BLaER1 treated with 17β-estradiol and CSF1 and Interleukin-3, amounts not matched to agents 10 nM and 100 nM (cell line): ENCODE data around the gene CLCN5.

Source experiments
- H3K27ac ChIP-seq, 11 experiments: shearing (Covaris generic); formaldehyde crosslinking; 2 replicates each; pipeline ENCODE4 v1.8.1; 2022
- H3K27me3 ChIP-seq, 11 experiments: shearing (Covaris generic); formaldehyde crosslinking; 2 replicates each; pipeline ENCODE4 v1.8.1; 2022
- H3K36me3 ChIP-seq, 11 experiments: shearing (Covaris generic); formaldehyde crosslinking; 2 replicates each; pipeline ENCODE4 v1.8.1; 2022
- H3K4me1 ChIP-seq, 10 experiments: shearing (Covaris generic); formaldehyde crosslinking; 2 replicates each; pipeline ENCODE4 v1.8.1; 2022
- H3K4me2 ChIP-seq, 11 experiments: shearing (Covaris generic); formaldehyde crosslinking; 2 replicates each; pipeline ENCODE4 v1.8.1; 2022
- H3K4me3 ChIP-seq, 10 experiments: shearing (Covaris generic); formaldehyde crosslinking; 2 replicates each; pipeline ENCODE4 v1.8.1; 2022
- H3K9ac ChIP-seq, 11 experiments: shearing (Covaris generic); formaldehyde crosslinking; 2 replicates each; pipeline ENCODE4 v1.8.1; 2022
- H3K9me3 ChIP-seq, 11 experiments: shearing (Covaris generic); formaldehyde crosslinking; replicated peaks in 1 of 11; 2 replicates each; pipeline ENCODE4 v1.8.1; 2022
- H4K20me1 ChIP-seq, 11 experiments: shearing (Covaris generic); formaldehyde crosslinking; 2 replicates each; pipeline ENCODE4 v1.8.1; 2022
- Cebpa-rat ChIP-seq, 11 experiments: shearing (Covaris generic); IDR thresholded peaks; 2 replicates each; pipeline ENCODE4 v1.8.1; 2022

CLCN5 gene

GRCh38 chrX:49992853-49993252, 70.5 kb downstream of the CLCN5 start:
- H3K27me3 ChIP-seq: peaks cover 94 to 100% (median 99%) of the 10 kb centered on the region in 11 experiments
- peak overlapping the region in 3 of 11 experiments; percentile 22 to 54 (median 34); a peak in 6 of 22 replicates for H3K4me2 ChIP-seq
- H4K20me1 ChIP-seq: peaks cover 0 to 6% (median 0%) of the 10 kb centered on the region in 11 experiments; a peak in 1 of 22 replicates
- H3K9ac ChIP-seq: no peak overlapping the region
- H3K27ac ChIP-seq: no peak overlapping the region
- no peak for TF ChIP-seq Cebpa-rat (IDR thresholded peaks at IDR 0.05)
- no peak overlapping the region for H3K4me3 ChIP-seq
- peaks cover 0 to 55% (median 1%) of the 10 kb centered on the region in 10 experiments; a peak in 7 of 20 replicates for H3K4me1 ChIP-seq
- no peaks in the 10 kb centered on the region for H3K36me3 ChIP-seq
- H3K9me3 ChIP-seq: peaks cover 0 to 9% (median 0%) of the 10 kb centered on the region in 11 experiments; a peak in 4 of 22 replicates

- peaks cover 92 to 100% (median 99%) of the 10 kb centered on the region in 11 experiments for H3K27me3 ChIP-seq
Measured at GRCh38 chrX:49993661-49994060, 71.3 kb downstream of the CLCN5 start.

DNA sequence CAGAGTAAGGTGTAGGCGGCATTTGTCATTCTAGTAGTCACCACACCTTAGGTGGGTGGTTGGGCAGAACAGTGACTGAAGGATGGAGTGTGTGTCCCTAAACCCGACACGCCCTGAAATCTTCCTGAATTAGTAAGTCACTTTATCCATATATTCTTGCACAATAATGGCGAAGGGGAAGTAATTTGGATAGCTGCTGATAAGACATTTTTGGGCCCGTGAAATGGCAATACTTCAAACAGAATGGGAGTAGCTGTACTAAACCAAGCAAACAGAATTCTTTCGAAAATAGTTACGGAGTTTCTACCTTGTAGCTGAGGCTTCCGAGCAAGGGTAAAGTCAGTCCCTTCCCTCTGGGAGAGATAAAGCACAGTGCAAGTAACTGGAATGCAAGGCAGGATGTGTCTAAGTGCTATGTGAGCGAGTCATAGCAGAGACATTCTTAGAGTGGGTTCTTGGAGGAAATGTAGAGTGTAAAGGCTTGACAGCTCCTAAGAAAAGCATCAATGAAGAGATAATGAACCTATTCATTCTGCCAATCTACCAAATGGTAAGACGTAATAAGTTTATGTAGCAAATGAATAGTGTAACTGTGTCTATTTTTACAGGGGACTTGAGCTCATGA, 72.8 kb downstream of the CLCN5 start:
- H3K9me3 ChIP-seq: peaks cover 0 to 9% (median 0%) of the 10 kb centered on the region in 11 experiments; a peak in 4 of 22 replicates
- TF ChIP-seq Cebpa-rat (IDR thresholded peaks at IDR 0.05): peak in 2 of 11 experiments; percentile 23 to 75; a peak in 1 of 22 replicates
- peaks cover 0 to 79% (median 3%) of the 10 kb centered on the region in 10 experiments; a peak in 8 of 20 replicates for H3K4me1 ChIP-seq
- H3K4me3 ChIP-seq: no peak overlapping the region
- no peaks in the 10 kb centered on the region for H3K36me3 ChIP-seq
- no peak overlapping the region for H3K27ac ChIP-seq
- H4K20me1 ChIP-seq: peaks cover 0 to 6% (median 0%) of the 10 kb centered on the region in 11 experiments; a peak in 1 of 22 replicates
- H3K27me3 ChIP-seq: peaks cover 94 to 100% (median 100%) of the 10 kb centered on the region in 11 experiments
- H3K9ac ChIP-seq: no peak overlapping the region
- H3K4me2 ChIP-seq: peak overlapping the region in 3 of 11 experiments; percentile 54 to 65 (median 64); a peak in 6 of 22 replicates

More at GRCh38 chrX:49993661-49994060, 71.3 kb downstream of the CLCN5 start:
- peaks cover 0 to 6% (median 0%) of the 10 kb centered on the region in 11 experiments; a peak in 1 of 22 replicates for H4K20me1 ChIP-seq
- peaks cover 0 to 64% (median 2%) of the 10 kb centered on the region in 10 experiments; a peak in 7 of 20 replicates for H3K4me1 ChIP-seq
- H3K4me2 ChIP-seq: peak overlapping the region in 1 of 11 experiments; percentile 54; a peak in 2 of 22 replicates
- peaks cover 0 to 9% (median 0%) of the 10 kb centered on the region in 11 experiments; a peak in 4 of 22 replicates for H3K9me3 ChIP-seq
- H3K4me3 ChIP-seq: no peak overlapping the region
- H3K27ac ChIP-seq: no peak overlapping the region
- no peak overlapping the region for H3K9ac ChIP-seq
- no peaks in the 10 kb centered on the region for H3K36me3 ChIP-seq
- TF ChIP-seq Cebpa-rat (IDR thresholded peaks at IDR 0.05): no peak

- H3K27ac ChIP-seq: no peak overlapping the region
Measured at GRCh38 chrX:49995795-49996455, 73.5 kb downstream of the CLCN5 start.

GRCh38 chrX:49996474-49996873, 74.1 kb downstream of the CLCN5 start:
- H3K9ac ChIP-seq: no peak overlapping the region
- H3K4me3 ChIP-seq: no peak overlapping the region
- TF ChIP-seq Cebpa-rat (IDR thresholded peaks at IDR 0.05): no peak
- no peaks in the 10 kb centered on the region for H3K9me3 ChIP-seq
- H3K27me3 ChIP-seq: peaks cover 92 to 99% (median 97%) of the 10 kb centered on the region in 11 experiments
- peaks cover 0 to 90% (median 8%) of the 10 kb centered on the region in 10 experiments; a peak in 10 of 20 replicates for H3K4me1 ChIP-seq
- no peak overlapping the region for H3K27ac ChIP-seq
- no peaks in the 10 kb centered on the region for H3K36me3 ChIP-seq
- H3K4me2 ChIP-seq: peak overlapping the region in 3 of 11 experiments; percentile 54 to 65 (median 64); a peak in 4 of 22 replicates
- H4K20me1 ChIP-seq: peaks cover 0 to 6% (median 0%) of the 10 kb centered on the region in 11 experiments; a peak in 1 of 22 replicates

More at GRCh38 chrX:49995795-49996455, 73.5 kb downstream of the CLCN5 start:
- H3K9ac ChIP-seq: no peak overlapping the region
- no peak overlapping the region for H3K4me3 ChIP-seq
- TF ChIP-seq Cebpa-rat (IDR thresholded peaks at IDR 0.05): no peak
- peaks cover 0 to 3% (median 0%) of the 10 kb centered on the region in 11 experiments; a peak in 3 of 22 replicates for H3K9me3 ChIP-seq
- peaks cover 0 to 6% (median 0%) of the 10 kb centered on the region in 11 experiments; a peak in 1 of 22 replicates for H4K20me1 ChIP-seq
- H3K36me3 ChIP-seq: no peaks in the 10 kb centered on the region
- peaks cover 94 to 100% (median 100%) of the 10 kb centered on the region in 11 experiments for H3K27me3 ChIP-seq
- H3K4me1 ChIP-seq: peaks cover 0 to 86% (median 7%) of the 10 kb centered on the region in 10 experiments; a peak in 10 of 20 replicates
- H3K4me2 ChIP-seq: peak overlapping the region in 3 of 11 experiments; percentile 54 to 65 (median 64); a peak in 5 of 22 replicates

DNA sequence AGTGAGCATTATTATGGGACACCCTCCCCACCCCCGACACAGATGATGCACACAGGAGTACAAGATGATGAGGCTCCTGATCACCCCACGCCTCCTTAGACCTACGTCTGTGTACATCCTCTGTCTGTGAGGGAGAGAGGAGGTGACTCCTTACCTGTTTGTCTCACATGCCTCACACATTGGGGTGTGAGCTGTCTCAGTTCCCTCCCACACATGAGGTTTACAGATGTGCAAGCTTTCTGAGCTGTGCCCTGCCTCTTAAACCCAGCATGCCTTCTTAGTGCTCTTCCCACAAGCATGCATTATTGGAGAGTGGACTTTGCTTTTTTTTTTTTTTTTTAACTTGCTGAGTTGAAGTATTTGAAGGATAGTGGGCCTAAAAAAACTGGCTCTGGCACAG, 76.7 kb downstream of the CLCN5 start:
- Histone ChIP-seq H3K4me2 (no peak overlapping the region; a peak in 2 of 22 replicates), H3K27ac (no peak overlapping the region), H3K4me3 (no peak overlapping the region), H4K20me1 (peaks cover 0 to 5% (median 0%) of the 10 kb centered on the region in 11 experiments; a peak in 2 of 22 replicates), H3K36me3 (no peaks in the 10 kb centered on the region), H3K4me1 (peaks cover 0 to 87% (median 10%) of the 10 kb centered on the region in 10 experiments; a peak in 10 of 20 replicates), H3K27me3 (peaks cover 86 to 98% (median 95%) of the 10 kb centered on the region in 11 experiments), H3K9ac (no peak overlapping the region), H3K9me3 (no peaks in the 10 kb centered on the region)
- no peak for TF ChIP-seq Cebpa-rat (IDR thresholded peaks at IDR 0.05)

DNA sequence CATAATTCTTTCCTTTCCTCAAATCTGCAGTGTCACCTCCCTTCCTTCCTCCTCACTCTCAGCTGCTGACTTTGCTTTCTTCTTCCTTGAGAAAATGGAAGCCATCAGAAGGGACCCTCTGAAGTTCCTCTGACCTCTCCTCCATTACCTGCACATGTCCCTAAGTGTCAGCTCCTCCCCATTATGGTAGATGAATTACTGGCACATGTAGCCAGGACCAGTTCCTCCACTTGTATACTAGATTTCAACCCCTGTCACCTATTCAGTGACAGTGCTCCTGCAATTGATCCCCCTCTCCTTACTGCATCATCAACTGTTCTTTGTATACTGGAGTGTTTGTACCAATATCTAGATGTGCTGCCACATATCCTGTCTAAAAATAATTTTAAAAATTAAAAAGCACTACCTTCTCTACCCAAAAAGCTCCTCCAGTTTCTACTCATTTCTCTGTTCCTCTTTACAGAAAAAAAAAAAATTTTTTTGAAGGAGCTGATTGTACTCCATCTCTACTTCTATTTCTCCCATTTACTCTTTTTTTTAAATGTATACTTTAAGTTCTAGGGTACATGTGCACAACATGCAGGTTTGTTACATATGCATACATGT, 78.6 kb downstream of the CLCN5 start:
- H4K20me1 ChIP-seq: peaks cover 0 to 5% (median 0%) of the 10 kb centered on the region in 11 experiments; a peak in 2 of 22 replicates
- no peak for TF ChIP-seq Cebpa-rat (IDR thresholded peaks at IDR 0.05)
- peaks cover 0 to 67% (median 10%) of the 10 kb centered on the region in 10 experiments; a peak in 10 of 20 replicates for H3K4me1 ChIP-seq
- peak overlapping the region in 5 of 11 experiments; percentile 26 to 68 (median 57); a peak in 9 of 22 replicates for H3K4me2 ChIP-seq
- 0 out of 22 replicates have a peak overlapping the region, but pooled peaks of 1 of the 11 experiments have one; percentile 3 for H3K27ac ChIP-seq
- H3K4me3 ChIP-seq: no peak overlapping the region
- H3K9me3 ChIP-seq: no peaks in the 10 kb centered on the region
- H3K9ac ChIP-seq: no peak overlapping the region
- H3K27me3 ChIP-seq: peaks cover 81 to 98% (median 95%) of the 10 kb centered on the region in 11 experiments
- H3K36me3 ChIP-seq: no peaks in the 10 kb centered on the region

DNA sequence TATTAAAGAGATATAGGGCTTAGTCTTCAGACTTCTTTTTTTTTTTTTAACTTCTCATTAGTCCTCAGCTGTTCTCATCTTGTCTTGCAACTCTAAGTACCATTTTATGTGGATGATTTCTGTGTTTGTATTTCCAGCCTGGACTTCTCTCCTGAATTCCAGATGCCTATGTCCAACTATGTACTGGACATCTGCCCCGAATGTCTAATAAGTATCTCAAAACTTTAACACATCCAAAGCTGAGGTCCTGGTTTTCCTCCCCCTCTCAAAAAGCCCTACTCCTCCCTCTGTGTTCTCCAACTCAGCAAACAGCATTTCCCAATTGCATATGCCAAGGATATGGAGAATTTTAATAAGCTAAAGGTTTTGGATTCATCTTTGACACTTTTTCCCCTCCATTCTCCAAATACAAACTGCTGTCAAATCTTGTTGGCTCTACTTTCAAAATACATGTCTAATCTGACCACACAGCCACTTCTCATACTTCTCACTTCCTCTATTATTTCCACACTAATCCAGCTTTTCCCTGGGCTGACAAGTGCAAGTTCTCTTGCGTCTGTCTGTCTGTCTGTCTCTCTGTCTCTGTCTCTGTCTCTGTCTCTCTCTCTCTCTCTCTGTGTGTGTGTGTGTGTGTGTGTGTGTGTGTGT, 79.8 kb downstream of the CLCN5 start:
- H3K4me2 ChIP-seq: peak overlapping the region in 4 of 11 experiments; percentile 49 to 76 (median 60); a peak in 9 of 22 replicates
- H3K4me1 ChIP-seq: peaks cover 0 to 58% (median 10%) of the 10 kb centered on the region in 10 experiments; a peak in 10 of 20 replicates
- H4K20me1 ChIP-seq: peaks cover 0 to 9% (median 0%) of the 10 kb centered on the region in 11 experiments; a peak in 3 of 22 replicates
- H3K9ac ChIP-seq: no peak overlapping the region
- H3K27ac ChIP-seq: 0 out of 22 replicates have a peak overlapping the region, but pooled peaks of 2 of the 11 experiments have one; percentile 8 to 27
- no peaks in the 10 kb centered on the region for H3K36me3 ChIP-seq
- H3K27me3 ChIP-seq: peaks cover 82 to 98% (median 95%) of the 10 kb centered on the region in 11 experiments
- TF ChIP-seq Cebpa-rat (IDR thresholded peaks at IDR 0.05): no peak
- H3K4me3 ChIP-seq: no peak overlapping the region
- no peaks in the 10 kb centered on the region for H3K9me3 ChIP-seq
